ENCODE measurements around the gene DOCK11.
"Not testable (repeated sequence)": the region's sequence is repeated elsewhere in the genome, so short reads cannot be mapped to it uniquely, and the experiment has no call there.

DOCK11 gene

GRCh38 chrX:118495061-118495921 is at the start of gene DOCK11:
Gene DOCK11 (plus strand): TSS chrX:118495815. CDS start chrX:118495972, 157 bp downstream.
- in situ Hi-C loops (cut with HindIII; ENCODE audit: low pct_unique_long_range_greater_than_20kb, low sequenced_read_pairs), result no loop called here

GRCh38 chrX:118448273-118448783 is 47.3 kb upstream of the DOCK11 start:
- TF ChIP-seq JUND (IDR thresholded peaks at IDR 0.05; ENCODE audit: low read depth), result no peak
- in situ Hi-C loops (cut with HindIII; ENCODE audit: low pct_unique_long_range_greater_than_20kb, low sequenced_read_pairs), result no loop called here

More at GRCh38 chrX:118495061-118495921, at the start of gene DOCK11:
- DNase-seq (ENCODE audit: low read depth in 1 of 2, low spot score in 1 of 2), result peak in 1 of 2 experiments; percentile 72
- TF ChIP-seq JUND (IDR thresholded peaks at IDR 0.05; ENCODE audit: low read depth), result no peak

GRCh38 chrX:118455013-118455412 is 40.6 kb upstream of the DOCK11 start:
- in situ Hi-C loops (cut with HindIII; ENCODE audit: low pct_unique_long_range_greater_than_20kb, low sequenced_read_pairs), result no loop called here
- TF ChIP-seq JUND (IDR thresholded peaks at IDR 0.05; ENCODE audit: low read depth), result no peak
- DNase-seq (ENCODE audit: low read depth in 1 of 2, low spot score in 1 of 2), result peak in 1 of 2 experiments; percentile 1

More at GRCh38 chrX:118448273-118448783, 47.3 kb upstream of the DOCK11 start:
- no peak for DNase-seq (ENCODE audit: low read depth in 1 of 2, low spot score in 1 of 2)

GRCh38 chrX:118459494-118459893 is 36.1 kb upstream of the DOCK11 start:
- no peak for TF ChIP-seq JUND (IDR thresholded peaks at IDR 0.05; ENCODE audit: low read depth)
- DNase-seq (ENCODE audit: low read depth in 1 of 2, low spot score in 1 of 2), result peak; percentile 1 to 57
- in situ Hi-C loops (cut with HindIII; ENCODE audit: low pct_unique_long_range_greater_than_20kb, low sequenced_read_pairs), result no loop called here

GRCh38 chrX:118464501-118464900 is 31.1 kb upstream of the DOCK11 start:
- DNase-seq (ENCODE audit: low read depth in 1 of 2, low spot score in 1 of 2), result no peak
- in situ Hi-C loops (cut with HindIII; ENCODE audit: low pct_unique_long_range_greater_than_20kb, low sequenced_read_pairs), result no loop called here
- no peak for TF ChIP-seq JUND (IDR thresholded peaks at IDR 0.05; ENCODE audit: low read depth)

- in situ Hi-C loops (cut with HindIII; ENCODE audit: low pct_unique_long_range_greater_than_20kb, low sequenced_read_pairs), result no loop called here
- no peak for TF ChIP-seq JUND (IDR thresholded peaks at IDR 0.05; ENCODE audit: low read depth)
- no peak for DNase-seq (ENCODE audit: low read depth in 1 of 2, low spot score in 1 of 2)
These were observed 27.5 kb upstream of the DOCK11 start for GRCh38 chrX:118468122-118468521.

GRCh38 chrX:118470721-118471347 is 24.8 kb upstream of the DOCK11 start:
- DNase-seq (ENCODE audit: low read depth in 1 of 2, low spot score in 1 of 2); in situ Hi-C loops (cut with HindIII; ENCODE audit: low pct_unique_long_range_greater_than_20kb, low sequenced_read_pairs): not testable (repeated sequence)

- TF ChIP-seq JUND (IDR thresholded peaks at IDR 0.05; ENCODE audit: low read depth), result no peak
- no peak for DNase-seq (ENCODE audit: low read depth in 1 of 2, low spot score in 1 of 2)
- in situ Hi-C loops (cut with HindIII; ENCODE audit: low pct_unique_long_range_greater_than_20kb, low sequenced_read_pairs), result no loop called here
These were observed 21.0 kb upstream of the DOCK11 start for GRCh38 chrX:118474586-118474985.

GRCh38 chrX:118475903-118476302 is 19.7 kb upstream of the DOCK11 start:
- DNase-seq (ENCODE audit: low read depth in 1 of 2, low spot score in 1 of 2), result peak in 1 of 2 experiments; percentile 56
- TF ChIP-seq JUND (IDR thresholded peaks at IDR 0.05; ENCODE audit: low read depth), result no peak
- in situ Hi-C loops (cut with HindIII; ENCODE audit: low pct_unique_long_range_greater_than_20kb, low sequenced_read_pairs), result no loop called here

GRCh38 chrX:118480172-118480571 is 15.4 kb upstream of the DOCK11 start:
- no peak for DNase-seq (ENCODE audit: low read depth in 1 of 2, low spot score in 1 of 2)
- in situ Hi-C loops (cut with HindIII; ENCODE audit: low pct_unique_long_range_greater_than_20kb, low sequenced_read_pairs), result no loop called here
- no peak for TF ChIP-seq JUND (IDR thresholded peaks at IDR 0.05; ENCODE audit: low read depth)

- in situ Hi-C loops (cut with HindIII; ENCODE audit: low pct_unique_long_range_greater_than_20kb, low sequenced_read_pairs); DNase-seq (ENCODE audit: low read depth in 1 of 2, low spot score in 1 of 2): not testable (repeated sequence)
These were observed 13.2 kb upstream of the DOCK11 start for GRCh38 chrX:118482384-118482783.

- in situ Hi-C loops (cut with HindIII; ENCODE audit: low pct_unique_long_range_greater_than_20kb, low sequenced_read_pairs), result no loop called here
- peak in 1 of 2 experiments; percentile 65 for DNase-seq (ENCODE audit: low read depth in 1 of 2, low spot score in 1 of 2)
- peak; percentile 58; the same call in 1 of the 2 replicates for TF ChIP-seq JUND (IDR thresholded peaks at IDR 0.05; ENCODE audit: low read depth)
These were observed 11.3 kb upstream of the DOCK11 start for GRCh38 chrX:118484216-118484903.

GRCh38 chrX:118486693-118487092 is 8.9 kb upstream of the DOCK11 start:
- in situ Hi-C loops (cut with HindIII; ENCODE audit: low pct_unique_long_range_greater_than_20kb, low sequenced_read_pairs); DNase-seq (ENCODE audit: low read depth in 1 of 2, low spot score in 1 of 2): not testable (repeated sequence)
